K562 (cell line): Measurements from ENCODE around the gene SNAPC2. TPM values are rescaled to one million over a fixed set of nuclear protein-coding genes. Genes with fewer than 3 reads are reported as not detected.

Experiments
- ATF7 ChIP-seq: fragments of 450-650 bp; IDR thresholded peaks from 2 replicates; pipeline ENCODE4 v1.7.1; 2014; ENCODE audit warnings: mild to moderate bottlenecking, moderate library complexity
- FOS ChIP-seq: IDR thresholded peaks from 3 replicates; pipeline ENCODE4 v1.6.1; 2011; ENCODE audit not compliant: insufficient read length; ENCODE audit errors: extremely low read depth
- SMARCB1 ChIP-seq: IDR thresholded peaks from 2 replicates; pipeline ENCODE4 v1.6.1; 2011; ENCODE audit warnings: improper control_type of control experiment, low read depth; ENCODE audit not compliant: insufficient read length
- SP1 ChIP-seq: sonication (generic); formaldehyde crosslinking; IDR thresholded peaks from 2 replicates; pipeline ENCODE4 v1.8.1; 2022; ENCODE audit warnings: mild to moderate bottlenecking, missing genetic modification reagents
- TCFL5 ChIP-seq: fragments of 250-450 bp; sonication (Bioruptor Pico); conservative IDR thresholded peaks from 2 replicates; pipeline ENCODE4 v1.6.1; 2021; ENCODE audit warnings: mild to moderate bottlenecking, moderate library complexity, matching md5 sums
- TOE1 ChIP-seq, 2 experiments: fragments of 450-650 bp in 1 of 2; sonication (generic) in 1 of 2; formaldehyde crosslinking in 1 of 2; IDR thresholded peaks; 2 replicates each; pipeline versions ENCODE4 v1.7.1 to v1.8.0; 2016 to 2022; ENCODE audit warnings: borderline replicate concordance in 2 of 2, mild to moderate bottlenecking in 2 of 2, antibody characterized with exemption in 1 of 2, inconsistent platforms in 1 of 2, low read depth in 1 of 2, missing genetic modification reagents in 1 of 2, moderate library complexity in 1 of 2
- ZBTB34 ChIP-seq: fragments of 250-450 bp; sonication (Bioruptor Pico); IDR thresholded peaks from 2 replicates; pipeline ENCODE4 v1.8.0; 2021; ENCODE audit warnings: mild to moderate bottlenecking, moderate library complexity
- ZNF143 ChIP-seq: sonication (generic); formaldehyde crosslinking; IDR thresholded peaks from 2 replicates; pipeline ENCODE4 v1.9.0; 2022; ENCODE audit warnings: mild to moderate bottlenecking, missing genetic modification reagents
- ZNF253 ChIP-seq: fragments of 250-450 bp; sonication (Bioruptor Pico); conservative IDR thresholded peaks from 2 replicates; pipeline ENCODE4 v1.6.1; 2021; ENCODE audit warnings: mild to moderate bottlenecking
- ZNF318 ChIP-seq, 2 experiments: fragments of 450-650 bp; IDR thresholded peaks; 2 replicates each; pipeline ENCODE4 v1.6.1; 2016; ENCODE audit warnings: mild to moderate bottlenecking in 2 of 2, borderline replicate concordance in 1 of 2, low read depth in 1 of 2, moderate library complexity in 1 of 2
- ZNF449 ChIP-seq: fragments of 250-450 bp; sonication (Bioruptor Pico); IDR thresholded peaks from 2 replicates; pipeline ENCODE4 v1.8.0; 2022; ENCODE audit warnings: moderate library complexity, mild to moderate bottlenecking, inconsistent platforms
- ZNF511 ChIP-seq: sonication (generic); formaldehyde crosslinking; IDR thresholded peaks from 2 replicates; pipeline ENCODE4 v1.8.0; 2022; ENCODE audit warnings: mild to moderate bottlenecking, missing genetic modification reagents
- ZNF561 ChIP-seq: fragments of 450-650 bp; formaldehyde crosslinking; conservative IDR thresholded peaks from 2 replicates; pipeline ENCODE4 v1.4.0; 2020; ENCODE audit warnings: mild to moderate bottlenecking, moderate library complexity
- ZSCAN29 ChIP-seq: fragments of 450-650 bp; IDR thresholded peaks from 2 replicates; pipeline ENCODE4 v1.6.1; 2017
- polyA plus RNA-seq, 8 experiments: library from polyadenylated mRNA; depleted of rRNA in 4 of 8; stranded (reverse) in 5 of 8; unstranded in 3 of 8; fragments of >200 nt; fragmentation: Nextera tagmentation in 2 of 8; fragmentation: Illumina TruSeq in 1 of 8; extraction: Ambion mirVana in 2 of 8; extraction: Trizol in 1 of 8; gene quantifications; 2 replicates each; pipeline versions ENCODE4 v1.2.1 to v1.2.3, GENCODE V29; 2011 to 2014; ENCODE audit warnings: inconsistent platforms in 1 of 8, missing spikeins in 1 of 8
- total RNA-seq, 7 experiments: library from RNA; depleted of rRNA in 6 of 7; stranded (reverse); fragments of >200 nt in 6 of 7; fragmentation: Illumina TruSeq in 2 of 7; extraction: Trizol in 2 of 7; gene quantifications; 2 replicates each; pipeline versions ENCODE4 v1.2.1 to v1.2.3, GENCODE V29; 2011 to 2021; ENCODE audit warnings: low replicate concordance in 1 of 7

The SNAPC2 gene
- total and polyA plus RNA-seq, 9 of the 15 experiments (the other 6 are each of a cell fraction or from before 2014, with no cell fraction given), result 0.59 to 45.1 (median 15.3) TPM

GRCh38 chr19:7871437-7872305, 48.5 kb upstream of the SNAPC2 start (continued):
- TF ChIP-seq ZNF318 (IDR thresholded peaks at IDR 0.05; ENCODE audit: borderline replicate concordance in 1 of 2, low read depth in 1 of 2), result no peak
- TF ChIP-seq ZSCAN29, result no peak
- no peak for TF ChIP-seq ZNF253
- TF ChIP-seq ZNF511, result peak; percentile 74; the same call in 1 of the 2 replicates
- no peak for TF ChIP-seq FOS
- no peak for TF ChIP-seq ZNF449 (CRISPR knock-in tag)
- TF ChIP-seq ATF7, result 0 out of 2 replicates have a peak, but pooled peaks have one; percentile 39
- peak; percentile 44; the same call in 1 of the 2 replicates for TF ChIP-seq TOE1 (IDR thresholded peaks at IDR 0.05; ENCODE audit: borderline replicate concordance)
- TF ChIP-seq TOE1 (CRISPR knock-in tag; IDR thresholded peaks at IDR 0.05; ENCODE audit: borderline replicate concordance, low read depth), result no peak
- TF ChIP-seq ZBTB34 (CRISPR knock-in tag), result no peak
- TF ChIP-seq ZNF561 (CRISPR knock-in tag), result no peak
- 0 out of 2 replicates have a peak, but pooled peaks have one; percentile 11 for TF ChIP-seq ZNF143 (CRISPR knock-in tag)
- no peak for TF ChIP-seq TCFL5
- no peak for TF ChIP-seq SMARCB1
- TF ChIP-seq SP1 (CRISPR knock-in tag), result peak; percentile 90
